Measurements from ENCODE around the gene TMEM179. TPM values are rescaled to one million over a fixed set of nuclear protein-coding genes. Genes with fewer than 3 reads are reported as not detected.

The TMEM179 gene
- total RNA-seq, 3 donors from 2014 or later (not counting 1 experiment from before 2014, with no cell fraction given) = not detected

- Mint-ChIP-seq H3K27me3 (ENCODE audit: low read depth in 2 of 2) (peaks cover 0 to 2% of the 10 kb centered on the region in 2 donors), H3K4me1 (no peaks in the 10 kb centered on the region), H3K27ac (no peak overlapping the region), H3K4me3 (no peak overlapping the region), H3K36me3 (no peaks in the 10 kb centered on the region), H3K9me3 (no peaks in the 10 kb centered on the region)
- Histone ChIP-seq H3K4me3 (ENCODE audit: low read length) (no peak overlapping the region), H3K4me1 (ENCODE audit: control insufficient read depth, insufficient read depth, low read length) (no peaks in the 10 kb centered on the region), H3K9me3 (ENCODE audit: control insufficient read depth, insufficient read depth, low read length) (no peaks in the 10 kb centered on the region), H3K27me3 (ENCODE audit: control insufficient read depth, insufficient read depth, low read length) (no peaks in the 10 kb centered on the region), H3K36me3 (ENCODE audit: control insufficient read depth, insufficient read depth, low read length) (no peaks in the 10 kb centered on the region), H3K27ac (ENCODE audit: low read length) (no peak overlapping the region)
- intact Hi-C loops (cut with micrococcal nuclease) = no loop called here
- no peak for DNase-seq
- WGBS (ENCODE audit: insufficient coverage) = 80% methylated on average over 26 of the region's 26 CpGs
- no peak for TF ChIP-seq CTCF (IDR thresholded peaks at IDR 0.05)
- no peak for ATAC-seq
These were observed 12.9 kb downstream of the TMEM179 start for GRCh38 chr14:104591506-104592291.

- no peak for DNase-seq
- H3K27ac Mint-ChIP-seq = no peak overlapping the region
- TF ChIP-seq CTCF (IDR thresholded peaks at IDR 0.05) = no peak
- Histone ChIP-seq H3K4me3 (ENCODE audit: low read length) (no peak overlapping the region), H3K4me1 (ENCODE audit: control insufficient read depth, insufficient read depth, low read length) (no peaks in the 10 kb centered on the region), H3K27me3 (ENCODE audit: control insufficient read depth, insufficient read depth, low read length) (no peaks in the 10 kb centered on the region), H3K27ac (ENCODE audit: low read length) (no peak overlapping the region), H3K36me3 (ENCODE audit: control insufficient read depth, insufficient read depth, low read length) (no peaks in the 10 kb centered on the region), H3K9me3 (ENCODE audit: control insufficient read depth, insufficient read depth, low read length) (no peaks in the 10 kb centered on the region)
- no peaks in the 10 kb centered on the region for H3K9me3 Mint-ChIP-seq
- H3K4me1 Mint-ChIP-seq = no peaks in the 10 kb centered on the region
- ATAC-seq = no peak
- intact Hi-C loops (cut with micrococcal nuclease) = no loop called here
- no peak overlapping the region for H3K4me3 Mint-ChIP-seq
- no peaks in the 10 kb centered on the region for H3K36me3 Mint-ChIP-seq
- WGBS (ENCODE audit: insufficient coverage) = 79% methylated on average over 7 of the region's 7 CpGs
- H3K27me3 Mint-ChIP-seq (ENCODE audit: low read depth in 2 of 2) = peaks cover 0 to 2% of the 10 kb centered on the region in 2 donors
These were observed 13.5 kb downstream of the TMEM179 start for GRCh38 chr14:104591031-104591430.

- Mint-ChIP-seq H3K4me3 (no peak overlapping the region), H3K4me1 (no peaks in the 10 kb centered on the region), H3K36me3 (no peaks in the 10 kb centered on the region), H3K9me3 (no peaks in the 10 kb centered on the region), H3K27ac (no peak overlapping the region), H3K27me3 (ENCODE audit: low read depth in 2 of 2) (peaks cover 0 to 5% of the 10 kb centered on the region in 2 donors)
- no peak for TF ChIP-seq CTCF (IDR thresholded peaks at IDR 0.05)
- intact Hi-C loops (cut with micrococcal nuclease) = no loop called here
- H3K27ac ChIP-seq (ENCODE audit: low read length) = no peak overlapping the region
- no peaks in the 10 kb centered on the region for H3K27me3 ChIP-seq (ENCODE audit: control insufficient read depth, insufficient read depth, low read length)
- ATAC-seq = no peak
- no peaks in the 10 kb centered on the region for H3K4me1 ChIP-seq (ENCODE audit: control insufficient read depth, insufficient read depth, low read length)
- H3K36me3 ChIP-seq (ENCODE audit: control insufficient read depth, insufficient read depth, low read length) = no peaks in the 10 kb centered on the region
- 80% methylated on average over 23 of the region's 23 CpGs for WGBS (ENCODE audit: insufficient coverage)
- H3K4me3 ChIP-seq (ENCODE audit: low read length) = no peak overlapping the region
- no peak for DNase-seq
- H3K9me3 ChIP-seq (ENCODE audit: control insufficient read depth, insufficient read depth, low read length) = no peaks in the 10 kb centered on the region
These were observed 14.2 kb downstream of the TMEM179 start for GRCh38 chr14:104590240-104590965.

Measured in natural killer cell (primary cell).